GM13977 (cell line): ENCODE results near the gene MTFR1L.

Source experiments
- DNase-seq: peaks from one replicate; pipeline ENCODE4 v3.0.0; 2012; ENCODE audit warnings: low spot score
- CTCF ChIP-seq: IDR thresholded peaks from 2 replicates; pipeline ENCODE4 v1.5.1; 2012; ENCODE audit warnings: mild to moderate bottlenecking, control low read depth; ENCODE audit not compliant: insufficient read depth; ENCODE audit errors: extremely low read depth, missing control alignments
- in situ Hi-C: fragments of 300-500 bp; cut with MboI; formaldehyde crosslinking; loops from one replicate; pipeline ENCODE4 v1.12.0; 2022; ENCODE audit warnings: low sequenced_read_pairs, low pct_unique_long_range_greater_than_20kb, mixed read lengths, inconsistent platforms; ENCODE audit not compliant: unreplicated experiment

The MTFR1L gene

GRCh38 chr1:25825605-25826004 lies 5.9 kb downstream of the MTFR1L start:
- in situ Hi-C loops: no loop called here
- DNase-seq: no peak
- TF ChIP-seq CTCF: no peak

- TF ChIP-seq CTCF: no peak
- in situ Hi-C loops: no loop called here
- no peak for DNase-seq
Measured at GRCh38 chr1:25826571-25826970, 6.8 kb downstream of the MTFR1L start.

- no peak for TF ChIP-seq CTCF
Measured at GRCh38 chr1:25828491-25828890, 8.7 kb downstream of the MTFR1L start.

GRCh38 chr1:25829046-25829445 lies 9.3 kb downstream of the MTFR1L start:
- no peak for TF ChIP-seq CTCF
- in situ Hi-C loops: no loop called here
- no peak for DNase-seq

More at GRCh38 chr1:25828491-25828890, 8.7 kb downstream of the MTFR1L start:
- DNase-seq: no peak
- in situ Hi-C loops: no loop called here

GRCh38 chr1:25831569-25832196 lies 11.9 kb downstream of the MTFR1L start:
- DNase-seq: no peak
- in situ Hi-C loops: loop anchor here (10.0 kb wide), 1 partner anchor 173 kb away; no protein-coding TSS in a partner anchor
- TF ChIP-seq CTCF: no peak

GRCh38 chr1:25832336-25833037 lies 12.7 kb downstream of the MTFR1L start:
- no peak for DNase-seq
- in situ Hi-C loops: loop anchor here (10.0 kb wide), 1 partner anchor 172 kb away; no protein-coding TSS in a partner anchor
- no peak for TF ChIP-seq CTCF
